Measurements from ENCODE around the gene MDH1. TPM values are rescaled to one million over a fixed set of nuclear protein-coding genes. Genes with fewer than 3 reads are reported as not detected.
"Not testable (repeated sequence)": the region's sequence is repeated elsewhere in the genome, so short reads cannot be mapped to it uniquely, and the experiment has no call there.

The MDH1 gene
- total RNA-seq, 1 donor, result 189 TPM

- no peak for DNase-seq (ENCODE audit: low read depth)
- no peak overlapping the region for H3K4me3 ChIP-seq (ENCODE audit: low read depth, low read length)
- TF ChIP-seq CTCF (IDR thresholded peaks at IDR 0.05; ENCODE audit: insufficient read depth, low read depth, low read length), result no peak
Measured at GRCh38 chr2:63617366-63617765, 28.6 kb downstream of the MDH1 start.

GRCh38 chr2:63619328-63619727 lies 30.6 kb downstream of the MDH1 start:
- no peak overlapping the region for H3K4me3 ChIP-seq (ENCODE audit: low read depth, low read length)
- DNase-seq (ENCODE audit: low read depth), result no peak
- TF ChIP-seq CTCF (IDR thresholded peaks at IDR 0.05; ENCODE audit: insufficient read depth, low read depth, low read length), result no peak

GRCh38 chr2:63622751-63623150 lies 34.0 kb downstream of the MDH1 start:
- no peak for DNase-seq (ENCODE audit: low read depth)
- H3K4me3 ChIP-seq (ENCODE audit: low read depth, low read length), result no peak overlapping the region

GRCh38 chr2:63623763-63624162 lies 35.0 kb downstream of the MDH1 start:
- DNase-seq (ENCODE audit: low read depth); H3K4me3 ChIP-seq (ENCODE audit: low read depth, low read length): not testable (repeated sequence)

More at GRCh38 chr2:63622751-63623150, 34.0 kb downstream of the MDH1 start:
- no peak for TF ChIP-seq CTCF (IDR thresholded peaks at IDR 0.05; ENCODE audit: insufficient read depth, low read depth, low read length)

GRCh38 chr2:63627866-63628265 lies 39.1 kb downstream of the MDH1 start:
- no peak for TF ChIP-seq CTCF (IDR thresholded peaks at IDR 0.05; ENCODE audit: insufficient read depth, low read depth, low read length)
- no peak overlapping the region for H3K4me3 ChIP-seq (ENCODE audit: low read depth, low read length)
- no peak for DNase-seq (ENCODE audit: low read depth)

GRCh38 chr2:63628403-63628942 lies 39.7 kb downstream of the MDH1 start:
- TF ChIP-seq CTCF (IDR thresholded peaks at IDR 0.05; ENCODE audit: insufficient read depth, low read depth, low read length), result no peak
- H3K4me3 ChIP-seq (ENCODE audit: low read depth, low read length), result no peak overlapping the region
- DNase-seq (ENCODE audit: low read depth), result no peak

- no peak for DNase-seq (ENCODE audit: low read depth)
- TF ChIP-seq CTCF (IDR thresholded peaks at IDR 0.05; ENCODE audit: insufficient read depth, low read depth, low read length), result no peak
- no peak overlapping the region for H3K4me3 ChIP-seq (ENCODE audit: low read depth, low read length)
Measured at GRCh38 chr2:63631501-63631900, 42.7 kb downstream of the MDH1 start.

Measured in fibroblast of villous mesenchyme (primary cell).